GM23338 (cell line): ENCODE data around the gene KCNE5. TPM values are rescaled to one million over a fixed set of nuclear protein-coding genes. Genes with fewer than 3 reads are reported as not detected.

Experiments used
- ATAC-seq: fragments of 200-7000 bp; cut with Tn5 transposase; 3 replicates; pipeline ENCODE4 v1.9.1; 2020
- DNase-seq: peaks from one replicate; pipeline ENCODE4 v3.0.0-alpha.2; 2015; ENCODE audit warnings: low spot score
- H2AFZ ChIP-seq: fragments of 200-600 bp; sonication (generic); 2 replicates; pipeline ENCODE4 v1.8.0; 2016; ENCODE audit warnings: antibody characterized with exemption, mild to moderate bottlenecking, moderate library complexity
- H3F3A ChIP-seq: fragments of 200-600 bp; sonication (generic); replicated peaks from 2 replicates; pipeline ENCODE4 v1.8.0; 2017; ENCODE audit warnings: antibody characterized with exemption, mixed run types, low read depth
- H3K27ac ChIP-seq: fragments of 200-600 bp; sonication (generic); 2 replicates; pipeline ENCODE4 v1.6.1; 2016; ENCODE audit warnings: low read depth
- H3K27me3 ChIP-seq: fragments of 200-600 bp; sonication (generic); 2 replicates; pipeline ENCODE4 v1.8.0; 2016; ENCODE audit warnings: mild to moderate bottlenecking, mixed run types, moderate library complexity; ENCODE audit not compliant: insufficient read depth
- H3K36me3 ChIP-seq: fragments of 200-600 bp; sonication (generic); 2 replicates; pipeline ENCODE4 v1.8.0; 2016; ENCODE audit warnings: mild to moderate bottlenecking; ENCODE audit not compliant: insufficient read depth
- H3K4me1 ChIP-seq: fragments of 200-600 bp; sonication (generic); 2 replicates; pipeline ENCODE4 v1.8.0; 2016; ENCODE audit warnings: mild to moderate bottlenecking, moderate library complexity; ENCODE audit not compliant: insufficient read depth
- H3K4me2 ChIP-seq: fragments of 200-600 bp; sonication (generic); 2 replicates; pipeline ENCODE4 v1.7.1; 2017; ENCODE audit warnings: mixed run types
- H3K4me3 ChIP-seq: fragments of 200-600 bp; sonication (generic); 2 replicates; pipeline ENCODE4 v1.6.1; 2016; ENCODE audit warnings: mixed run types
- H3K79me2 ChIP-seq: fragments of 200-600 bp; sonication (generic); replicated peaks from 2 replicates; pipeline ENCODE4 v1.8.0; 2017; ENCODE audit warnings: mild to moderate bottlenecking; ENCODE audit not compliant: insufficient read depth
- H3K9me2 ChIP-seq: fragments of 200-600 bp; sonication (generic); 2 replicates; pipeline ENCODE4 v1.8.0; 2017; ENCODE audit not compliant: insufficient read depth
- H4K20me1 ChIP-seq: fragments of 200-600 bp; sonication (generic); replicated peaks from 2 replicates; pipeline ENCODE4 v1.8.0; 2017; ENCODE audit warnings: mild to moderate bottlenecking; ENCODE audit not compliant: insufficient read depth
- H3K27ac Mint-ChIP-seq: 2 replicates; pipeline ENCODE4 v1.8.0; 2020; ENCODE audit warnings: inconsistent platforms, mild to moderate bottlenecking, moderate library complexity, mixed read lengths
- H3K27me3 Mint-ChIP-seq: 3 replicates; pipeline ENCODE4 v1.8.0; 2022; ENCODE audit warnings: low read depth, mild to moderate bottlenecking, moderate library complexity, mixed read lengths, inconsistent platforms; ENCODE audit not compliant: insufficient read depth, poor library complexity
- H3K36me3 Mint-ChIP-seq: 3 replicates; pipeline ENCODE4 v1.8.0; 2021; ENCODE audit warnings: low read depth, mild to moderate bottlenecking, inconsistent platforms, moderate library complexity, mixed read lengths
- H3K4me1 Mint-ChIP-seq: 3 replicates; pipeline ENCODE4 v1.8.0; 2020; ENCODE audit warnings: mild to moderate bottlenecking, inconsistent platforms, mixed read lengths
- H3K4me3 Mint-ChIP-seq: 3 replicates; pipeline ENCODE4 v1.8.0; 2021; ENCODE audit warnings: moderate library complexity, mild to moderate bottlenecking, inconsistent platforms, mixed read lengths
- H3K9me3 Mint-ChIP-seq: 3 replicates; pipeline ENCODE4 v1.8.0; 2020; ENCODE audit warnings: moderate library complexity, mild to moderate bottlenecking, inconsistent platforms, mixed read lengths
- CREB1 ChIP-seq: fragments of 250-450 bp; sonication (Bioruptor Pico); IDR thresholded peaks from 2 replicates; pipeline ENCODE4 v1.5.0; 2020; ENCODE audit warnings: low read depth, mild to moderate bottlenecking, moderate library complexity
- CTCF ChIP-seq, 2 experiments: fragments of 200-600 bp in 1 of 2; sonication (generic) in 1 of 2; conservative IDR thresholded peaks; 2 replicates each; pipeline versions ENCODE4 v1.5.1 to v1.6.1; 2016 to 2017; ENCODE audit warnings: antibody characterized with exemption in 2 of 2, low read depth in 2 of 2, mild to moderate bottlenecking in 2 of 2, moderate library complexity in 1 of 2
- EZH2 ChIP-seq: fragments of 200-600 bp; sonication (generic); IDR thresholded peaks from one replicate; pipeline ENCODE4 v1.8.0; 2017; ENCODE audit warnings: antibody characterized with exemption, mild to moderate bottlenecking, low read depth; ENCODE audit not compliant: unreplicated experiment
- EZH2phosphoT487 ChIP-seq: fragments of 200-600 bp; sonication (generic); IDR thresholded peaks from one replicate; pipeline ENCODE4 v1.8.1; 2018; ENCODE audit warnings: antibody characterized with exemption; ENCODE audit not compliant: unreplicated experiment
- STAT1 ChIP-seq: IDR thresholded peaks from one replicate; pipeline ENCODE4 v1.6.1; 2016; ENCODE audit warnings: antibody characterized with exemption; ENCODE audit not compliant: unreplicated experiment
- ZNF114 ChIP-seq: fragments of 250-450 bp; sonication (Bioruptor Pico); IDR thresholded peaks from 2 replicates; pipeline ENCODE4 v1.5.0; 2020; ENCODE audit warnings: mild to moderate bottlenecking, moderate library complexity
- ZNF462 ChIP-seq: fragments of 250-450 bp; sonication (Bioruptor Pico); IDR thresholded peaks from 2 replicates; pipeline ENCODE4 v1.5.0; 2020; ENCODE audit warnings: mild to moderate bottlenecking, moderate library complexity
- polyA plus RNA-seq: library from polyadenylated mRNA; unstranded; fragments of >200 nt; fragmentation: Nextera tagmentation; extraction: Ambion mirVana; gene quantifications from 2 replicates; pipeline ENCODE4 v1.2.1, GENCODE V29; 2016
- total RNA-seq: library from RNA; depleted of rRNA; stranded (reverse); fragments of >200 nt; shearing (Covaris generic); gene quantifications from 2 replicates; pipeline ENCODE4 v1.2.3, GENCODE V29; 2014

The KCNE5 gene
- total and polyA plus RNA-seq, 2 experiments from 2014 or later: 4.1 to 5.1 TPM

- H3F3A ChIP-seq: no peaks in the 10 kb centered on the region
- H3K9me3 Mint-ChIP-seq: no peaks in the 10 kb centered on the region
- H3K4me3 Mint-ChIP-seq: no peak overlapping the region
- H2AFZ ChIP-seq: no peak overlapping the region
- no peak for ATAC-seq
- no peaks in the 10 kb centered on the region for H3K36me3 ChIP-seq
- no peak for DNase-seq
- H3K27ac Mint-ChIP-seq: no peak overlapping the region
- 0 out of 2 replicates have a peak, but pooled peaks cover 4% of the 10 kb centered on the region for H3K9me2 ChIP-seq
- H3K4me1 Mint-ChIP-seq: peaks cover 5% of the 10 kb centered on the region; the same call in 2 of the 3 replicates
- H3K4me1 ChIP-seq: no peaks in the 10 kb centered on the region
- no peaks in the 10 kb centered on the region for H4K20me1 ChIP-seq
- H3K79me2 ChIP-seq: no peaks in the 10 kb centered on the region
- no peaks in the 10 kb centered on the region for H3K27me3 ChIP-seq
- no peaks in the 10 kb centered on the region for H3K36me3 Mint-ChIP-seq
- TF ChIP-seq STAT1: no peak
- TF ChIP-seq EZH2: no peak
- TF ChIP-seq EZH2phosphoT487: no peak
- no peak for TF ChIP-seq ZNF114
- TF ChIP-seq CREB1 (CRISPR knock-in tag): no peak
- TF ChIP-seq CTCF (conservative IDR thresholded peaks at IDR 0.05; ENCODE audit: low read depth in 2 of 2): no peak
- TF ChIP-seq ZNF462 (CRISPR knock-in tag): no peak
- no peaks in the 10 kb centered on the region for H3K27me3 Mint-ChIP-seq
- no peak overlapping the region for H3K4me2 ChIP-seq
- no peak overlapping the region for H3K4me3 ChIP-seq
- H3K27ac ChIP-seq: no peak overlapping the region
Measured at GRCh38 chrX:109578916-109579315, 46.1 kb downstream of the KCNE5 start.
